HG03354 (cell line): ENCODE measurements around the gene DVL3.
A peak's percentile ranks its signal among the peaks of the same experiment; 100 is the strongest.
"Not testable (repeated sequence)": the region's sequence is repeated elsewhere in the genome, so short reads cannot be mapped to it uniquely, and the experiment has no call there.

Source experiments
- ATAC-seq: cut with Tn5 transposase; IDR thresholded peaks from one replicate; pipeline ENCODE4 v1.9.1; 2021; ENCODE audit warnings: mild to moderate bottlenecking; ENCODE audit not compliant: unreplicated experiment, poor library complexity, severe bottlenecking

The DVL3 gene

DNA sequence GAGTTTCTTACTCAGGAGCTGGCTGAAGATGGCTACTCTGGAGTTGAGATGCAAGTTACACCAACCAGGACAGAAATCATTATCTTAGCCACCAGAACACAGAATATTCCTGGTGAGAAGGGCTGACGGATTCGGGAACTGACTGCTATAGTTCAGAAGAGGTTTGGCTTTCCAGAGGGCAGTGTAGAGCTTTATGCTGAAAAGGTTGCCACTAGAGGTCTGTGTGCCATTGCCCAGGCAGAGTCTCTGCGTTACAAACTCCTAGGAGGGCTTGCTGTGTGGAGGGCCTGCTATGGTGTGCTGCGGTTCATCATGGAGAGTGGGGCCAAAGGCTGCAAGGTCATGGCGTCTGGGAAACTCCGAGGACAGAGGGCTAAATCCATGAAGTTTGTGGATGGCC is 5.4 kb upstream of the DVL3 start:
- ATAC-seq = not testable (repeated sequence)

DNA sequence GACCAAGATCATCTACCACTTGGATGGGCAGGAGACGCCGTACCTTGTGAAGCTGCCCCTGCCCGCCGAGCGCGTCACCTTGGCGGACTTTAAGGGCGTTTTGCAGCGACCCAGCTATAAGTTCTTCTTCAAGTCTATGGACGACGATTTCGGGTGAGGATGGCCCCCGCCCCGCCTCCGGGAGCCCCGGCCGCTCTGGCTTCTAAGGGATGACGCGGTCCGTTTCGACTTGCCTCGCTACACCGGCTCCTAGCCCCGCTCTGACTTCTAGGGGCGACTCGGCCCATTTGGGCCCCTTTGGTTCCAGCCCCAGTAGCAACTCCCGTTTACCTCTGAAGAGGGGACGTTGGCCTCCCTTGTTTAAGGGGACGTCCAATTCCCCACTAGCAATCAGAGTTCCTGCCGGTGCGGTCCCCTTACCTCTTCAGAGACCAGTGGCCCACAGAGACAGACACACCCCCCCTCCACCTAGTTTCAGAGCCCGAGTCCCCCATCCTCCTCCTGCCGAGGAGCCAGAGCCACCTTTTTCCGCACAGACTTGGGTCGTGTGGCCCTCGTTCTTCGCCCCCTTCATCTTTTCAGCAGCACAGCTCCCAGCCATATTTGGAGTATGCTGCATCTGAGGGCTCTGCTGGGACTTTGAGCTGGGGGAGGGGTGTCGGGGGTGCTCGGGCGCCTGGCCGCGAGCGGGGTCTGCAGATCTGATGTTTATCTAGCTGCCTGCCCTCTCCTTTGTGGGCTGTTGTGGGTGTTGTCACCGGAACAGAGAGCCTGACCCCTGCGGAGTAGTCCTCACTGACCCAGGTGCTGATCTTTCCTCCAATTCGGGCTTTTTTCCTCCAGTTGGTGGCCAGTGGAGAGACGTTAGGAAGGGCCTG is 706 bp downstream of the DVL3 start:
- ATAC-seq = peak; percentile 45

DNA sequence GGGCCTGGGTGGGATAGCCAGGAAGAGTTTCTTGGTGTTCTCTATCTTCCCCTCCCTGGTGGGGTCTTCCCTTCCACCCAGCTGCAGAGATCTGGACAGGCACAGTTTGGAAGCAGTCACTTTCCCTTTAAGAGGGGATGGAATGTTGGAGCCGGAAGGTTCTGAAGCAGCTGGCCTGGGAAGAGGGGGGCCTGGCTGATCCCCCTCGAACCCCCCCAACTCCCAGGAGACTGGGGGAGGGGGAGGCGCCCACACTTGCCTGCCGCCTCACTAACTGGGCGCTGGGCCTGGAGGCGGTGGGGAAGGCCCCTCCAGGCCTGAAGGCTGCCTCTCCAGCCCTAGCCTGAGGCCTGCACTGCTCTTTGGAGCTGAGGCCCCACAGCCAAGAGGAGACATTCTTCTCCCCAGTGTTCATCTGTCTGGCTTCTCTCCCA is 1.4 kb downstream of the DVL3 start:
- ATAC-seq = no peak

DNA sequence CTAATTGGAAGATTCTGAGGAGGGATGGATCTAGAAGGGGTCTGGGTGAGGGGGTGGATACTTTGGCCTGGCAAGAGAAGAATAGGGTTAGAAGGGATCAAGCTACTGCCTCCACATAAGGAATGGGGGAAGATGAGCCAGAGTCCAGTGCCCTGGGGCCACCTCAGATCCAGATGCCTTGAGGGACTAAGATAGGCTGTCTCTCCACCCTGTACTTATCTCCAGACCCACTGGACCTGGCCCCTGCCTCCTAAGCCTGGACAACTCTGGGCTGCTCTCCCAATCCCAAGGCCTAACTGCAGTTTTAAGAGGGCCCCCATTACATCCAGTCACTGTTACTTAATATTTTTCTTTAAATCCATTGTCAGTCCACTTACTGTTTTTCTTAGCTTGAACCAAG is 2.0 kb downstream of the DVL3 start:
- ATAC-seq = no peak

DNA sequence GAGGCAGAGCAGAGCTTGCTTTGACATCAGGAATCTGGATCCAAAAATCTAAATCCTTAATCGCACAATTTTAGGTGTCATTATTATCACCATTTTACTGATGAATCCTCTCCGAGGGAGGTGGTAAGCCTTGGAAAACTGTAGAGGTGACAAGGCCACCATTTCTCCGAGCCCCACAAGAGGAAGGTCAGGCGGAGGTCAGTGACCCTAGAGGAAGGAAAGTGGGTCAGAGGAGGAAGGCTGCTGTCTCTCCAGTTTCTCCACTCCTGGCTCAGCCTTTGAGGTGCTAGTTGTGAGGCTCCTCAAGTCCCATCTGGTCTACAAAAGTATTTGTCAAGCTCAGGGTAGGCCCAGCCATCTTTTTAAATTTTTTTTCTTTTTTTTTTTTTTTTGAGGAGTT is 3.2 kb downstream of the DVL3 start:
- ATAC-seq = no peak

DNA sequence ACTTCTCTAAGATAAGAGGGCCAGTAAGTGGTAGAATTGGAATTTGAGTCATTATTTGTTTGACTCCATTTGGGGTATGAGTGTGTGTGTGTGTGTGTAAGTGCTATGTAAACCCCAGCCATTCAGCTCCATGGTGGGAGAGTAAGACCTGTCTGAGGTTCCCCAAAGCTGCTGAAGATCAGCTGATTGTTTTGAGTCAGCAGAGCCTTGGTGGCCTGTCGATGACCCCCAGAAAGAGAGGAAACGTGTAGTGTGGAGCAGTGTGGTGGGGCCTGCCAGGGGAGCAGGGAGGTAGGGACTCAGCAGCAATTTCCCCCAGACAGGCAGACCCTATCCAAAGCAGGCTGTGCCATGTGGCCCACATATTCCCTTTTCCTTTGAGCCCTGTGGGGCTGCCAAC is 5.3 kb downstream of the DVL3 start:
- no peak for ATAC-seq

DNA sequence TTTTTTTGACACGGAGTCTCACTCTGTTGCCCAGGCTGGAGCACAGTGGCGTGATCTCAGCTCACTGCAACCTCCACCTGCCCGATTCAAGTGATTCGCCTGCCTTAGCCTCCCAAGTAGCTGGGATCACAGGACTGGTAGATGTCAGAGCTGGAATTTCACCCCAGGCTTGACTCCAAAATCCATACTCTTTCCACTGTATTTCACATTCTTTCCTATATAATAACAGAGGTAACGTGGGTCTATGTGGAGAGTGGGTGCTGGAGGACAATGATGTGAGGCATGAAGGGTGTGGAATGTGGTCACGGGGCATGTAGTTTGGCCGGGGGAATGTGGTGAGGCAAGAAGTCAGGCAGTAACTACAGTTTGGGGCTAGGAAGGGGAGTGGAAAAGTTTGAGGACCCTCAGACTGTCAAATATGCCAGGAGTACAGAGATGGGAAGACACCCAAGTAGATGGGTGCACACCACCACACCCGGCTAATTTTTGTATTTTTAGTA is 7.4 kb downstream of the DVL3 start:
- not testable (repeated sequence) for ATAC-seq

DNA sequence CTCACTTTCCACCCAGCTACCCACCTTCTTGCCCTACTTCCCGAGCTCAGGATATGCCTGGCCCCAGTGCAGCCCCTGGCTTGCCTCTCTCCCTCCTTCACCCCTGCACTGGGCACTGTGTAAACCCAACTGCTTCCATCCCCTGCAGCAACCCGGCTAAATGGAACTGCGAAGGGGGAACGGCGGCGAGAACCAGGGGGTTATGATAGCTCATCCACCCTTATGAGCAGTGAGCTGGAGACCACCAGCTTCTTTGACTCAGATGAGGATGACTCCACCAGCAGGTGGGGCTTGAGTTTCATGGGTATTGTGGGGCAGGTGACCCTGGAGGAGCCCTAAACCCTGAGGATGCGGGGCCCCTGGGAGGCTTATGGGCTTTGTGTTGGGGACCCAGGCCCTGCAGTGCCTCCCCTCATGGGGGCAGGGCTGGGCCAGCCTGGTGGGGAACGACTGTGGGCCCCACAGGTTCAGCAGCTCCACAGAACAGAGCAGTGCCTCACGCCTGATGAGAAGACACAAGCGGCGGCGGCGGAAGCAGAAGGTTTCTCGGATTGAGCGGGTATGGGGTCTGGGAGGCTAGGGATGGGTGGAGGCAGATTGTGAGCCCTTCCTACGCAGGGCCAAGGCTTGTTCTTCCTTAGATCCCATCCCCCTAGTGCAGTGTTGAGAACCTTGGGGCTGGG is 9.6 kb downstream of the DVL3 start:
- no peak for ATAC-seq

DNA sequence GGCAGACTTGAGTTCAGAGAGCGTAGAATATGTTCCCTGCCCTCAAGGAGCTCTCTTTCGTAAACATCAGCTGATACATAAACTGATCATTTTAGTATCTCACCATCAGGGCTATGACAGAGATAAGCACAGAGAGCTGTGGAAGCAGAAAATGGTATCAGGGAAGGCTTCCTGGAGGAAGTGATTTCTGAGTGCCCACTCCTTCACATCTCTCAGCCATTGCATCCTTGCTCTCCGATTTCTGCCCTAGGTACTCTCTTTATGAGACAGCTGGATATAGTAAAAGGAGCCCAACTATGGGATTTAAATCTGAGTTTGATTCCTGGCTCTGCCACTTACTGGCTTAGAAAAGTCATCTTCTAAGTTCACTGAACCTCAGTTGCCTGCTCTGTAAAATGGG is 10.4 kb downstream of the DVL3 start:
- ATAC-seq = no peak

DNA sequence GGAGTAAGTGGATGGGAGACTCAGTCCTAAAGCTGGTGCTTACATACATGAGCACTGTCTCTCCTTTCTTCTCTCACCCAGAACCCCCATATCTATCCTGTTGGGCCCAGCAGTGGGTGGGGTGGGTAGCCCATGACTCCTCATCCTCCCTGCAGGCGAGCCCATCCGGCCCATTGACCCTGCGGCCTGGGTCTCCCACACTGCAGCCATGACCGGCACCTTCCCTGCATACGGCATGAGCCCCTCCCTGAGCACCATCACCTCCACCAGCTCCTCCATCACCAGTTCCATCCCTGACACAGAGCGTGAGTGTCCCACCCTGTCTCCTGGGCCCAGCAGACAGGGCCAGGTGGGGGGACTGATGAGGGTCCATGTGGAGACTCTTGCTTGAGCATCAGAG is 11.5 kb downstream of the DVL3 start:
- ATAC-seq = no peak

DNA sequence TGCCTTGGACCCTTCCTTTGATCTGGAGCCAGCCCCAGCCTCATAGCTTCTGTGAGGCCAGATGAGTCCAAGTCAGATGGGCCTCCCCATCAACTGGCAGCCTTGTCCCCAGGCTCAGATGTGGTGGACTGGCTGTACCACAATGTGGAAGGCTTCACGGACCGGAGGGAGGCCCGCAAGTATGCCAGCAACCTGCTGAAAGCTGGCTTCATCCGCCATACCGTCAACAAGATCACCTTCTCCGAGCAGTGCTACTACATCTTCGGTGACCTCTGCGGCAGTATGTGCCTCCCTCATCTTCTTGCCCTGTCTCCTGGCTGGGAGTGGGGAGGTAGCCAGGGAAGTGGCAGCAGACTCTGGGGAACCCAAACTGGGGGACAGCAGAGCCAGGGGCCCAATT is 12.6 kb downstream of the DVL3 start:
- no peak for ATAC-seq

DNA sequence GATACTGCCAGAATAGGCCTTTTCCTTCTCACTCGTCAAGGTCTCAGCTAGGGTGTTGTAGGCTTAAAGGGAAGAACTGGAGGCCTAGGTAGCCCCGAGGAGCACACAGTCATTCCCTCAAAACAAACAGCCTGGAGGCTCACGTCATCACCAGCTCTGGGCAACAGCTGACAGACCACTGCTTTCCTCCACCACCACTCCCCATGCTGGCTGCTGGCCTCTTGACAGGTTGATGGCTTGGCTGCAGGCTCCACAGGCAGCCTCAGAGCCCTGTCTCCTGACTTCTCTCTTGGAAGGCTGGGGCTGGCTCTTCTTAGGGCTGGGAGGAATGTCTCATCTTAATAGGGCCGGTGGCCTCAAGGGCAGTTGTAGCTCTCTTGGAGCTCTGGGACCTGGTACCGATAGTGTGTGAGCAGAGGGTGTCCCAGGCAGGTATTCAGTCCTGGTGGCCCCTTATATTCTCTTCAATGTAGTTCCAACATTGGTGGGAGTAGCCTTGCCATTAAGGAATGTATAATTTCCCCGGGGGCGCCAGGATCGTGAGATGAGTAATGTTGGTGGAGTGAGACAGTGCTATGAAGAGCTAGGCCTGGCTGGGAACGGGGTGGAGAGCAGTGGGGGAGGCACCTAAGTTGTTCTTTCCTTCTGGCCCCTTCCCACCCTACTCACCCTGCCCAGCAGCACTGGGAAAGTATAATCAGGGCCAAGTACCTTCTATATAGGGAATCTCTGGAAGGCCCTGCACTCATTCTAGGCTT is 13.4 kb downstream of the DVL3 start:
- ATAC-seq = no peak

DNA sequence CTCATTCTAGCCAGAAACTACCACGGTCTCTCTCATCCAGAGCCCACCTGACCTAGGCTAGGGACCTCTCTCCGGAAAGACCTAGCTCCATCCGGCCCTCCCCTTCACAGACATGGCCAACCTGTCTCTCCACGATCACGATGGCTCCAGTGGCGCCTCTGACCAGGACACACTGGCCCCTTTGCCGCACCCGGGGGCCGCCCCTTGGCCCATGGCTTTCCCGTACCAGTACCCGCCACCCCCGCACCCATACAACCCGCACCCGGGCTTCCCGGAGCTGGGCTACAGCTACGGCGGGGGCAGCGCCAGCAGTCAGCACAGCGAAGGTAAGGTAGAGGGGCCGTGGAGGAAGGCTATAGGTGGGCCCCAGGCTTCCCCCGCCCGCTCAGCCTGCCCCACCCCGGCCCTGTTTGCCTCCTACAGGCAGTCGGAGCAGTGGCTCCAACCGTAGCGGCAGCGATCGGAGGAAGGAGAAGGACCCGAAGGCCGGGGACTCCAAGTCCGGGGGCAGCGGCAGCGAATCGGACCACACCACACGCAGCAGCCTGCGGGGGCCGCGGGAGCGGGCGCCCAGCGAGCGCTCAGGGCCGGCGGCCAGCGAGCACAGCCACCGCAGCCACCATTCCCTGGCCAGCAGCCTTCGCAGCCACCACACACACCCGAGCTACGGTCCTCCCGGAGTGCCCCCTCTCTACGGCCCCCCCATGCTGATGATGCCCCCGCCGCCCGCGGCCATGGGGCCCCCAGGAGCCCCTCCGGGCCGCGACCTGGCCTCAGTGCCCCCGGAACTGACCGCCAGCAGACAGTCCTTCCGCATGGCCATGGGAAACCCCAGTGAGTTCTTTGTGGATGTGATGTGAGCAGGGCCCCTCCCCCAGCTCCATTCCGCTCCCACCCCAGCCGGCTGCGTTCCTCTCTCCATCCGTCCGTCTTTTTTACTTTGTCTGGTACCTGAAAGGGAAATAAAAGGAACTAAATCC is 15.0 kb downstream of the DVL3 start:
- ATAC-seq = no peak

DNA sequence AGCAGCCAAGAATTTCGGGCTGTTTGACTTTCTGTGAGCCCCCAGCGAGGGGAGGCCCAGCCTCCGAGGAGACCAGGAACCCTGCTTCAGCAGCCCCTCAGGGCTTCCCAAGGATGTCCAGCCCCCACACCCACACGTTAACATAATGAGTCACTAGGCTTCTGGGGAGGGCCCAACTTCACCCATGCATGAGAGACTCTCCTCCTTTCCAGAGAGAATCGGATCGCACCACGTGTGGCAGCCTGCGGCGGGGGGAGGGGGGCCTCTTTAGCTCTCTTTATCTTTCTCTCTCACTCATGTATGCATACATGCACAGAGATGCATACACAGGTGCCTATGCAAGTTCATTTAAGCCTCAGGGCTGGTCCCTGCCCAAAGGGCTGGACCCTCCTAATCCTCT is 16.4 kb downstream of the DVL3 start:
- ATAC-seq = no peak

DNA sequence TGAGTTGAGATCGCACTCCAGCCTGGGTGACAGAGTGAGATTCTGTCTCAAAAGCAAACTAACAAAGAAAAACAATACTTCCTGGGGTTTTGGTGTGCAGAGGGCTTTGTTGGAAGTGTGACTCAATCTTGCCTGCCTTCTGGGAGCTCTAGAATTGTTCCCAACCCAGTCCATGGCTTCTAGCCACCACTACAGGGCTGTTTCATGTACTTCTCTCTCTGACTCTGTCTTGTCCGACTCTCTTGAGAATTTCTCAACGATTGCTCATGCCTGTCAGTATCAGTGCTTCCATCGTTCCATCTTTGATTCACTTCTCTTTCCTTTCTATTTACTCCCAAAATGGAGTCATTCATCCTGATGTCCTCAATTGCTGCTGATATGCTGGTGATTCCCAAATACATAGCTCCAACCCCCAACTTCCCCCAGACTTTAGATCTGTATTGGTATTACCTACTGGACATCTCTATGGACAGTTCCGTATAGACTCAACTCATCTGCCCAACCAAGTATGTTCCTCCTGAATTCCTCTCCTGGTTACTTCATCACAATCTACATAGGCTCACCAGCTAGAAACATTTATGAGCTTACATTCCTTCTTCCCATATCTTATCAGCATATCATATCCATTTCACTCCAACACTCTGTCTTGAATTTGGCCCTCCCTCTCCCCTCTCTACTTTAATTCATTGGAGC is 17.6 kb downstream of the DVL3 start:
- no peak for ATAC-seq

DNA sequence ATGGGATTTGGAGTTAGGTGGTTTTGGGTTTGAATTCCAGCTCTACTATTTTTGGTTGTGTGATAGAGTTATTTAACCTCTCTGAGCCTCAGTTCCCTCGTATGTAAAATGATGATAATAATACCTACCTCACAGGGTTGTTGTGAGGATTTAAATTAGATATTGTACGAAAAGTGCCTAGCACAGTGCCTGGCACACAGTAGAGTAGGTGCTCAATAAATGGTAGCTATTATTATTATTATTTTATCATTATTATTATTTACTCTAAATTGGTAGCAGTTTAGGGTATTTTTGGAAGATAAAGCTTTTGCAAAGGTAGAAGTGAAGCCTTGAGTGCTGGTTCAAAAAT is 18.2 kb downstream of the DVL3 start:
- no peak for ATAC-seq

DNA sequence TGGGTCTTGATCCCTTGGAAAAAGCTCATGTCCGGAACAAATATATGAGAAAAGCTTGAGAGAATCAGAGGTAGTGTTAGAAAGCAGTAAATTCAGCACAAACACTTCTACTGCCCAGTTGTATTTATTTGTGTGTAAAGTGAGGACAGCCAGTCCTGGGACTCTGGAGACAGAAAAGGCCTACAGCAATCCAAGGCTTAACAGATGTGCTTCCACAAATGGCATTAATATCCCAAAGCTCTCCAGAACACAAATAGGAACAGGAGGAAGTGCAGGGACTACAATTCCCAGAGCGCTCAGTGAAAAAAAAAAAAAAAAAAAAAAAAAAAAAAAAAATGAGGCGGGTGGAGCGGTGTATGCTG is 19.1 kb downstream of the DVL3 start:
- peak; percentile 0 for ATAC-seq

DNA sequence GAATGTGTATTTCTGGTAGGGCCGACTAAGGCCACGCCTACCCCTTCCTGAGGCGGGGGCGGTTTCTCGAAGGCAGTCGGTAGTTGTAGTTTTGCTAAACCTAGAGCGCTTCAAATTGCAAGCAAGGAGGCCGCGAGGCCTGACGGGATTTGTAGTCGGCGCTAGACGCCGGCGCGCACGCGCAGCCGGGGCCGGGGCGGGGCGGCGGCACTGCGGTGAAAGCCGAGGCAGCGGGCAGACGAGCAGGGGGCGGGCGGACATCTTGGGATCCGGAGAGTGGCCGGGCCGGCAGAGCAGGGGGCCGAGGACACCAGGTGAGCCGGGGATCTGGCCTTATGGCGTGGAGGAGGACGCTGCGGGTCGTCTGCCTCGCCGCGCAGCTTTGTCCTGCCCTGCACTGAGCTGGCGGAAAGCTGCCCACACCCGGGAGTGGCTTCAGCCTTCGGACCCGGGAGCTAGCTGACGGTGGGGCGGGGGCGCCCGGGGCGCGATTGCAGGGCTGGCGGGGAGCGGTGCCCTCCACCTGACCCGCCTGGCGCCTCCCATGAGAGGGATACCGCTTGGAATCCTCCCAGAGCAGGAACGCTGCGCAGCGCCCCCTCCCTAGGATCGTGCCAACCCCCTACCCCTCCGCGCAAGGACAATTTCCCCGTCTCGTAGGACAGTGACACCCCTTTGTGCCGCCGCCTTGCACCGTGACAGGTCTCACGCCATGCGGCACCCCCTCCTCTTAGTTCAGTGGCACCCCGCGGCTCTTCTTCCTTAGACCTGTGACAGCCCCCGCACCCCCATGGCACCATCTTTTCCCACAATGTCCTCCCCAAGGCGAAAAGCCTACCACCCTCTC is 19.7 kb downstream of the DVL3 start, which contains the start of gene AP2M1:
TSS of gene AP2M1 (plus strand) at position 210 of the 847 bp plus-strand sequence. CDS start 2,139 bp downstream, outside the sequence.
- ATAC-seq = peak; percentile 97
